ENCODE data around the gene DENND6A. TPM values are rescaled to one million over a fixed set of nuclear protein-coding genes. Genes with fewer than 3 reads are reported as not detected.

DENND6A gene
- total RNA-seq, 1 donor from 2014 or later, result 18.8 TPM

GRCh38 chr3:57577801-57578200 lies 115.1 kb downstream of the DENND6A start:
- no peak for DNase-seq (ENCODE audit: low read depth in 2 of 2)

- DNase-seq (ENCODE audit: low read depth in 2 of 2), result peak in 1 of 2 donors; percentile 40
Measured at GRCh38 chr3:57575966-57576626, 116.8 kb downstream of the DENND6A start.

Other genes starting within 250 kb of the DENND6A start
- under 0.01 TPM in 1 of 2 replicates, not detected in the other for gene DNAH12, start 148.7 kb downstream of the DENND6A start, total RNA-seq
- gene PDE12, start 136.8 kb downstream of the DENND6A start, total RNA-seq, result 6.1 and 8.7 TPM in 2 replicates
- 106 and 123 TPM in 2 replicates for gene ARF4, start 95.7 kb downstream of the DENND6A start, total RNA-seq
- gene SLMAP, start 63.2 kb upstream of the DENND6A start, total RNA-seq, result 22.9 and 27.6 TPM in 2 replicates

All from lung microvascular endothelial cell (primary cell).